Measurements from ENCODE around the gene EIF3J.
"Not testable (repeated sequence)": the region's sequence is repeated elsewhere in the genome, so short reads cannot be mapped to it uniquely, and the experiment has no call there.

DNA sequence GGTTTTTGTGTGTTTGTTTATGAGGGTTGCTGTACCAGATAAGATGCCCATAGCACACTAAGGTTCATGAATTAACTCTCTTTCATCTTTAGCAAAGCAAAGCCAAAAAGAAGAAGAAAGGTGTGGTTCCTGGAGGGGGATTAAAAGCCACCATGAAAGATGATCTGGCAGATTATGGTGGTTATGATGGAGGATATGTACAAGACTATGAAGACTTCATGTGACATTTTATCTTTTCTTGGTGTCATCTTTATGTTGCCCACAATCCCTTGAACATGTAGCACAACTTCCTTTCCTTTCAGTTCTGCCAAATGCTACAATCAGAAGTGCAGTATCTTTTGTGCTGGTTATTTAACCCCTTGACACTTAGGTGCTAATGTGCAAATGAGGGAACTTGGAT is 24.0 kb downstream of the EIF3J start:
- TF ChIP-seq, protein P1, sequence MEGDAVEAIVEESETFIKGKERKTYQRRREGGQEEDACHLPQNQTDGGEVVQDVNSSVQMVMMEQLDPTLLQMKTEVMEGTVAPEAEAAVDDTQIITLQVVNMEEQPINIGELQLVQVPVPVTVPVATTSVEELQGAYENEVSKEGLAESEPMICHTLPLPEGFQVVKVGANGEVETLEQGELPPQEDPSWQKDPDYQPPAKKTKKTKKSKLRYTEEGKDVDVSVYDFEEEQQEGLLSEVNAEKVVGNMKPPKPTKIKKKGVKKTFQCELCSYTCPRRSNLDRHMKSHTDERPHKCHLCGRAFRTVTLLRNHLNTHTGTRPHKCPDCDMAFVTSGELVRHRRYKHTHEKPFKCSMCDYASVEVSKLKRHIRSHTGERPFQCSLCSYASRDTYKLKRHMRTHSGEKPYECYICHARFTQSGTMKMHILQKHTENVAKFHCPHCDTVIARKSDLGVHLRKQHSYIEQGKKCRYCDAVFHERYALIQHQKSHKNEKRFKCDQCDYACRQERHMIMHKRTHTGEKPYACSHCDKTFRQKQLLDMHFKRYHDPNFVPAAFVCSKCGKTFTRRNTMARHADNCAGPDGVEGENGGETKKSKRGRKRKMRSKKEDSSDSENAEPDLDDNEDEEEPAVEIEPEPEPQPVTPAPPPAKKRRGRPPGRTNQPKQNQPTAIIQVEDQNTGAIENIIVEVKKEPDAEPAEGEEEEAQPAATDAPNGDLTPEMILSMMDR (IDR thresholded peaks at IDR 0.05; ENCODE audit: poor library complexity) = not testable (repeated sequence)
- TF ChIP-seq EZH2phosphoT487 (IDR thresholded peaks at IDR 0.05; ENCODE audit: low read depth, severe bottlenecking, unreplicated experiment); EZH2 (IDR thresholded peaks at IDR 0.05; ENCODE audit: borderline replicate concordance): not testable (repeated sequence)
